Measurements from ENCODE around the gene PCNT. TPM values are rescaled to one million over a fixed set of nuclear protein-coding genes. Genes with fewer than 3 reads are reported as not detected.
A peak's percentile ranks its signal among the peaks of the same experiment; 100 is the strongest.

PCNT gene
- total RNA-seq, 1 experiment from 2014 or later = 39.6 TPM

GRCh38 chr21:46455575-46456385 lies 131.8 kb downstream of the PCNT start:
- H3K27me3 ChIP-seq (ENCODE audit: insufficient read depth, low read length) = no peaks in the 10 kb centered on the region
- peaks cover 11 to 21% of the 10 kb centered on the region in 2 experiments for H3K4me1 Mint-ChIP-seq
- H3K9ac ChIP-seq (ENCODE audit: extremely low read depth, insufficient read length, low read length) = no peak overlapping the region
- H4K5ac ChIP-seq (ENCODE audit: insufficient read length, low read depth, low read length) = no peak overlapping the region
- no peaks in the 10 kb centered on the region for H3K79me2 ChIP-seq (ENCODE audit: insufficient read depth, low read length)
- H2BK120ac ChIP-seq (ENCODE audit: low read depth, low read length, poor library complexity, severe bottlenecking) = no peak overlapping the region
- H3K27ac ChIP-seq (ENCODE audit: insufficient read length, low read depth, low read length) = no peak overlapping the region
- H2AK5ac ChIP-seq (ENCODE audit: insufficient read length, low read length) = no peak overlapping the region
- TF ChIP-seq CTCF (conservative IDR thresholded peaks at IDR 0.05) = no peak
- H3K4me2 ChIP-seq (ENCODE audit: insufficient read depth, insufficient read length, low read length) = no peak overlapping the region
- no peak overlapping the region for H3K4me3 Mint-ChIP-seq
- H3K4ac ChIP-seq (ENCODE audit: low read depth, low read length) = no peak overlapping the region
- H3K79me1 ChIP-seq (ENCODE audit: insufficient read depth, low read depth, low read length, poor library complexity, severe bottlenecking) = no peaks in the 10 kb centered on the region
- H3K14ac ChIP-seq (ENCODE audit: insufficient read depth, low read length) = no peak overlapping the region
- H2AFZ ChIP-seq (ENCODE audit: low read length) = no peak overlapping the region
- H3K23ac ChIP-seq (ENCODE audit: insufficient read length, low read depth, low read length) = no peak overlapping the region
- no peaks in the 10 kb centered on the region for H3K4me1 ChIP-seq (ENCODE audit: insufficient read depth, low read length)
- H2BK5ac ChIP-seq (ENCODE audit: insufficient read length, low read length) = no peak overlapping the region
- no CpG with 5 or more reads among the region's 10 CpGs for WGBS (ENCODE audit: extremely low coverage, insufficient read length, low lambda C conversion rate)
- no peak overlapping the region for H4K91ac ChIP-seq (ENCODE audit: insufficient read length, low read depth, low read length)
- peaks cover 3 to 28% (median 20%) of the 10 kb centered on the region in 3 experiments; a peak in 6 of 7 replicates for H3K36me3 Mint-ChIP-seq (ENCODE audit: insufficient read depth in 1 of 3, low read depth in 3 of 3)
- DNase-seq = no peak
- H3K27ac Mint-ChIP-seq = peak overlapping the region in 1 of 3 experiments; percentile 18; a peak in 1 of 7 replicates
- no peak overlapping the region for H4K8ac ChIP-seq (replicated peaks; ENCODE audit: insufficient read length, low read depth, low read length)
- H3K27me3 Mint-ChIP-seq (ENCODE audit: low read depth) = no peaks in the 10 kb centered on the region
- H3K23me2 ChIP-seq (ENCODE audit: insufficient read length, low read depth, low read length, poor library complexity, severe bottlenecking) = peaks cover 8% of the 10 kb centered on the region
- H2BK20ac ChIP-seq (ENCODE audit: low read depth, low read length, poor library complexity, severe bottlenecking) = no peak overlapping the region
- H2BK15ac ChIP-seq (ENCODE audit: low read depth, low read length) = no peak overlapping the region
- no peaks in the 10 kb centered on the region for H3K9me3 ChIP-seq (ENCODE audit: control insufficient read depth, low read depth, low read length)
- H3T11ph ChIP-seq (ENCODE audit: low read length) = no peak overlapping the region
- H3K18ac ChIP-seq (ENCODE audit: insufficient read length, low read depth, low read length) = no peak overlapping the region
- H3K9me3 Mint-ChIP-seq = no peaks in the 10 kb centered on the region; a peak in 1 of 5 replicates
- H2BK12ac ChIP-seq (ENCODE audit: insufficient read length, low read depth, low read length) = no peak overlapping the region
- no peak overlapping the region for H3K56ac ChIP-seq (ENCODE audit: insufficient read length, low read depth, low read length)
- H4K20me1 ChIP-seq (ENCODE audit: control insufficient read depth, insufficient read depth, insufficient read length) = no peaks in the 10 kb centered on the region

Measured in H9 (cell line).